Activated naive CD8-positive, alpha-beta T cell treated with anti-CD3 and anti-CD28 coated beads for 36 hours (primary cell): Measurements from ENCODE around the gene TOX2. TPM values are rescaled to one million over a fixed set of nuclear protein-coding genes. Genes with fewer than 3 reads are reported as not detected.

Experiments used
- DNase-seq: peaks from one replicate; pipeline ENCODE4 v3.0.0; 2021
- H3K27ac Mint-ChIP-seq: one replicate; pipeline ENCODE4 v1.8.0; 2022; ENCODE audit warnings: mild to moderate bottlenecking, moderate library complexity, mixed read lengths
- H3K27me3 Mint-ChIP-seq: one replicate; pipeline ENCODE4 v1.8.0; 2022; ENCODE audit warnings: mild to moderate bottlenecking, mixed read lengths
- H3K36me3 Mint-ChIP-seq: one replicate; pipeline ENCODE4 v1.8.0; 2021; ENCODE audit warnings: mild to moderate bottlenecking, mixed read lengths
- H3K4me1 Mint-ChIP-seq: one replicate; pipeline ENCODE4 v1.8.0; 2021; ENCODE audit warnings: mixed read lengths
- H3K4me3 Mint-ChIP-seq: one replicate; pipeline ENCODE4 v1.8.0; 2022; ENCODE audit warnings: mild to moderate bottlenecking, moderate library complexity, mixed read lengths
- H3K9me3 Mint-ChIP-seq: one replicate; pipeline ENCODE4 v1.8.0; 2022; ENCODE audit warnings: mixed read lengths
- total RNA-seq, 2 experiments: library from RNA; stranded (reverse); gene quantifications; one replicate each; pipeline ENCODE4 v1.2.3, GENCODE V29; 2021

TOX2 gene
- total RNA-seq, 2 experiments from 2014 or later, result 0.45 to 0.52 TPM

DNA sequence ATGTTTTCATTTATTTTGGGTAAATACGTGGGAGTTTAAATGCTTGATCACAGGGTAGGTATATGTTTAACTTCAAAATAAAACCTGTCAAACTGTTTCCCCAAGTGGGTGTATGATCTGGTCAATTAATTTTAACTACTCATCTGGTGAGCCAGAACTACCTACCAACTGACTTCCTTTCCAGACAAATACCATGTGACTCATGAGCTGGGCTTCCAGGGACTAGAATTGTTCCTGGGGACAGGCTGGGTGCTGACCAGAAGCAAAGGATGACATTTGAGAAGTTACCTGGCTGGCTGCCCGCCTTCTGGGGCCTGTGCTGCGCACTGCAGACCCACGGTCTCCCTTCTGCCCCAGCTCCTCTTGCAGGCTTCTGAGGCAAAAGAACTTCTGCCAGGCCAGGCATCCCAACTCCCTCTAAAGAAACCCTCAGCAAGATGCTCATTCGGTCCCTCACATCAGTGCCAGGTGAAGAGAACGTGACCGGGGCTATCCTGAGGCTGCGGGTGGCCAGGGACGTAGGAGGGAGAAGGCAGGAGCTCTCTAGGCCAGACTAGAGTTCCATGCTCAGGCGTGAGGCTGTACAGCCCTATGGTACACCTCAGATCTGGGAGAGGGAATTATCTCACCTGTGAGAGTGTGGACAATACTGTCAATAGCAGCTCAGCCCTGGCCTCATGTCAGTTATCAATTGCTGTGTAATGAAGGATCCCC lies 168.7 kb downstream of the TOX2 start:
- H3K4me1 Mint-ChIP-seq, result peaks cover 7% of the 10 kb centered on the region
- H3K9me3 Mint-ChIP-seq, result no peaks in the 10 kb centered on the region
- H3K27me3 Mint-ChIP-seq, result no peaks in the 10 kb centered on the region
- H3K36me3 Mint-ChIP-seq, result no peaks in the 10 kb centered on the region
- DNase-seq, result no peak
- H3K27ac Mint-ChIP-seq, result no peak overlapping the region
- no peak overlapping the region for H3K4me3 Mint-ChIP-seq

- Mint-ChIP-seq H3K4me1 (peaks cover 7% of the 10 kb centered on the region), H3K4me3 (no peak overlapping the region), H3K27ac (no peak overlapping the region), H3K27me3 (no peaks in the 10 kb centered on the region), H3K9me3 (no peaks in the 10 kb centered on the region), H3K36me3 (no peaks in the 10 kb centered on the region)
- DNase-seq, result no peak
Observed at GRCh38 chr20:44084439-44084838, 169.8 kb downstream of the TOX2 start.

- no peak overlapping the region for H3K4me3 Mint-ChIP-seq
- H3K9me3 Mint-ChIP-seq, result no peaks in the 10 kb centered on the region
- H3K27ac Mint-ChIP-seq, result no peak overlapping the region
- peaks cover 7% of the 10 kb centered on the region for H3K4me1 Mint-ChIP-seq
- no peaks in the 10 kb centered on the region for H3K36me3 Mint-ChIP-seq
- DNase-seq, result no peak
- H3K27me3 Mint-ChIP-seq, result no peaks in the 10 kb centered on the region
Observed at GRCh38 chr20:44084891-44085290, 170.2 kb downstream of the TOX2 start.

DNA sequence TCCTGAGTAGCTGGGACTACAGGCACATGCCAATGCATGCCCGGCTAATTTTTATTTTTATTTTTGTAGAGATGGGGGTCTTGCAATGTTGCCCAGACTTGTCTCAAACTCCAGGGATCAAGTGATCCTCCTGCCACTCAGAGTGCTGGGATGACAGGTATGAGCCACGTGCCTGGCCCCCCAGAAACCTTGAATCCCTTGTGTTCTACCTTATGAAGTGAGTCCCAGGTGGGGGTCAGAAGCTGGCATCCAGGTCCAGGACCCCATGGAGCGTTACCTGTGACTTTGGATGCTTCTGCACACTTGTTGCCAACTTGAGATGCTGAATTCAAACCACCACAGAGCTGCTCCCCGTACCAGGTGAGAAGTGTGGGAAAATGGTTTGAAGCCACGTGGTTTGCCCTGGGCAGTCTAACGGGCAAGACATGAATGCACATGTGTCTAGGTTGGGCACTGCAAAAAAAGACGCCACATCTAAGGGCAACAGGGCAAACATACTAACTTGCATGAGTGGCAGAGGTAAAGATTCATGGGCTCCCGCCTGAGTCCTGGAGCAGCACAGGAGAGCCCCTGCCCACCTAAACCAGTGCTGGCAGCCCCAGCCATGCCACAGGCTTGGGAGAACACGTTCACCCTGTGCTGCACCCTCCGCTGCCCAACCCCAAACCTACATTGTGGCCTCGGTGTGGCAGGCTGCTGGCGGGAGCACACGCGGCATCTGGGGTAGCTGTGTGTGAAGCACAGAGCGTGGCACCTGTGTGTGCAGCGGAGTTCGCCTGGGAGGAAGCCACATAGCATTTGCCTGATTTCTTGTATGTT lies 171.2 kb downstream of the TOX2 start:
- no peaks in the 10 kb centered on the region for H3K9me3 Mint-ChIP-seq
- H3K4me1 Mint-ChIP-seq, result peaks cover 2% of the 10 kb centered on the region
- no peak overlapping the region for H3K4me3 Mint-ChIP-seq

GRCh38 chr20:44087051-44087856 lies 172.6 kb downstream of the TOX2 start:
- Mint-ChIP-seq H3K9me3 (no peaks in the 10 kb centered on the region), H3K27me3 (no peaks in the 10 kb centered on the region), H3K4me1 (no peaks in the 10 kb centered on the region), H3K4me3 (no peak overlapping the region), H3K36me3 (no peaks in the 10 kb centered on the region), H3K27ac (no peak overlapping the region)
- no peak for DNase-seq

More for the DNA sequence above, 171.2 kb downstream of the TOX2 start:
- DNase-seq, result no peak
- H3K27ac Mint-ChIP-seq, result no peak overlapping the region
- no peaks in the 10 kb centered on the region for H3K27me3 Mint-ChIP-seq
- no peaks in the 10 kb centered on the region for H3K36me3 Mint-ChIP-seq

DNA sequence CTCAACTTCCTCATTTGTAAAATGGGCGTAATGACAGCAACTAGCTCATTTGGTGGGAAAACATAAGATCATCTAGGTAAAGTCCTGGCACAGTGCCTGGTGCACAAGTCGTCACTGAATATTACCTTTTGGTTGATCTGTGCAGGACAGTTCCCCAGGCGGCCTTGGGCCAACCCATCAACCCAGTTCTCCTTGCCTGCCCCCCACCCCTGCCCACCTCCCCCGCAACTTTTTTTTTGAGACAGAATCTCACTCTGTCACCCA lies 173.1 kb downstream of the TOX2 start:
- Mint-ChIP-seq H3K4me3 (no peak overlapping the region), H3K27me3 (peaks cover 2% of the 10 kb centered on the region), H3K36me3 (no peaks in the 10 kb centered on the region), H3K9me3 (no peaks in the 10 kb centered on the region), H3K4me1 (peaks cover under 1% of the 10 kb centered on the region), H3K27ac (no peak overlapping the region)
- DNase-seq, result no peak

DNA sequence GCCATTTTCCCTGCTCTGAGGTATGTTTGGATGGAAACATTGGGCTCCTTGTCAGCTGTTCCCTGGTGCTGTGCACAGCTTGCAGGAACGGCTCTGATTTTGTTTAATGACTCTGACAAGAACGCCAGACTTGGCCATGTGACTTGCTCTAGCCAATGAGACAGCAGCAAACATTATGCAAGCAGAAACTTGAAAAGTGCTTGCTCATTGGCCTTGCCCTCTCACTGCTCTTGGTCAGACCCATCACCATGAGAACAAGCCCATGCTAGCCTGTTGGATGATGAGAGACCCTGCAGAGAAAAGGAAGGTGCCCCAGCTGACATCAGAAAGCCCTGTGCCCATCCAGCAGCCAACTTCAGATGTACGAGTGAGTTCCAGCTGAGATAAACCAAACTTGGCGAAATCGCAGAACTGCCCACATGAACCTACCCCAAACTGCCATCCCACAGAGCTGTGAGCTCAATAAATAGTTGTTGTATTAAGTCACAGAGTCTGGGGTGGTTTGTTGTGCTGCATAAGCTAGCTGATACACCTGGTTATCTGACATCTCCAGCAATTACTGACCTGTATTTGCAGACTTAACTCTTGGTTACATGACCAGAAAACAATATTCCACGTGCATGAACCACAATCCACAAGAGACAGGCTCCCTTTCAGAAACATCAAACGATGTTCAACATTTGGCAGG lies 175.5 kb downstream of the TOX2 start:
- Mint-ChIP-seq H3K27me3 (peaks cover 18% of the 10 kb centered on the region), H3K4me3 (no peak overlapping the region), H3K9me3 (no peaks in the 10 kb centered on the region), H3K4me1 (peaks cover 2% of the 10 kb centered on the region), H3K27ac (no peak overlapping the region), H3K36me3 (no peaks in the 10 kb centered on the region)
- DNase-seq, result no peak

DNA sequence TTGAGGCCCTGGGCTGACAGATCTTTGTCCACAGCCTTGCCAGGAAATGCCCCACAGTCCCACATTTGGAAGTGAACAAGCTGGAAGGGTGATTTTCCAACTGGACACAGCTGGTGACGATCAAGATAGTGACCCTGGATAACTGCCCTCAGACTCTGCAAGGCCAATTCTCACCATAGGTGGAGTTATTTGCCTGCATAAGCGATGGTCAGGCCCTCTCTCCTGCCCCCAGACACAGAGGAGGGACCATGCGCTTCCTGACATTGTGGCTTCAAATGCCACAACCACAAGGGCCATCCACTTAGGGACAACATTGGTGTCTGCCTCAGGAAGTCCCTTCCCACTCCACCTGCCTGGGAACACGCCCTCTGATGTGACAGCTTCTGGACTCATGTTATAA lies 176.4 kb downstream of the TOX2 start:
- Mint-ChIP-seq H3K4me1 (peaks cover 2% of the 10 kb centered on the region), H3K9me3 (no peaks in the 10 kb centered on the region), H3K27ac (no peak overlapping the region), H3K27me3 (peaks cover 18% of the 10 kb centered on the region), H3K4me3 (no peak overlapping the region), H3K36me3 (no peaks in the 10 kb centered on the region)
- no peak for DNase-seq

DNA sequence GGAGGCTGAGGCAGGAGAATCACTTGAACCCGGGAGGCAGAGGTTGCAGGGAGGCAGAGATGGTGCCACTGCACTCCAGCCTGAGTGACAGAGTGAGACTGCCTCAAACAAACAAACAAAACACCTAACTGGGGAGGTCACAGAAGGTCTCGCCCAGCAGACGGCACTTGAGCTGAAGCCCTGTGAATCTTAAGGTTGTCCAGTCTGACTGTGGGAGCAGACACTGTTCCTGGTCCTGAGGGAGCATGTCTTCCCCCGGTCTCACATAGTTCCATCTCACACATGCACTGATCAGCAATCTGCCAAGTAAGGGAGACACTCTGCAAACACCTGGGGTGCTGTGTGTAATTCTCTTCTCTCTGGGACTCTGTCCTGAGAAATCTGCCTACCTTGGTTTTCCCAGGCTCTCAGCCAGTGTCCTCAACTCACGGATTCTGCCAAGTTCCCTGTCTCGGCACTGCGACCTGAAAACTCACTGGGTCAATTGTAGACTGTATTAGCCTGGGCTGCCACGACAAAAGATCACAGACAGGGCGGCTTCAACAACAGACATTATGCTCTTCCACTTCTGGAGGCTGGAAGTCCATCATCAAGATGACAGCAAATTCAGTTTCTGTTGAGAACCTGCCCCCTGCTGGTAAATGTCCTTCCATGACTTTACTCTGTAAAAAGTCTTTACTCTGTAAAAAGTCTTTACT lies 178.0 kb downstream of the TOX2 start:
- Mint-ChIP-seq H3K4me3 (no peak overlapping the region), H3K36me3 (no peaks in the 10 kb centered on the region), H3K27me3 (peaks cover 18% of the 10 kb centered on the region), H3K9me3 (no peaks in the 10 kb centered on the region), H3K27ac (no peak overlapping the region), H3K4me1 (peaks cover 2% of the 10 kb centered on the region)
- no peak for DNase-seq

DNA sequence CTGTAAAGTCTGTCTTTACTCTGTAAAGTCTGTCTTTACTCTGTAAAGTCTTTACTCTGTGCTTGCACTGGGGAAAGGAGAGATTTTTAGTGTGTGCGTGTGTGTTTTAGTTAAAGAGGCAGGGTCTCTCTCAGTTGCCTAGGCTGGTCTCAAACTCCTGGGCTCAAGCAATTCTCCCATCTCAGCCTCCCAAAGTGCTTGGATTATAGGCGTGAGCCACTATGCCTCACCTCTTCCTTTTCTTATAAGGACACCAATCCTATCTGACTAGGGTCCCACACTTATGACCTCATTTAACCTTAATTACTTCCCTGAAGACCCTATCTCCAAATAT lies 178.6 kb downstream of the TOX2 start:
- Mint-ChIP-seq H3K27me3 (peaks cover 18% of the 10 kb centered on the region), H3K4me1 (peaks cover 2% of the 10 kb centered on the region), H3K27ac (no peak overlapping the region)

DNA sequence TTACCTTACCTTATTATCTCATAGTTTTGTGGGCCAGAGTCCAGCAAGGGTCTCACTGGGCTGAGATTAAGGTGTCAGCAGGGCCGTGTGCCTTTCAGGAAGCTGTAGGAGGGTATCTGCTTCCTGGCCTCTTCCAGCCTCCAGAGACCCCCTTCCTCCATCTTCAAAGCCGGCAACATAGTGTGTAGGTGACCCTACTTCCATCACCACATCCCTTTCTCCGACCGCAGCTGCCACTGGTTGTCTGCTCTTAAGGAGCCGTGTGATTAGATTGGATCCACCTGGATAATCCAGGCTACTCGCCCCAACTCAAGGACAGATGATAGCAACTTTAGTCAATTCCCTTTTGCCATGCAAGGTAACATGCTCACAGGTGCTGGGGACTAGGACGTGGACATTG lies 181.2 kb downstream of the TOX2 start:
- Mint-ChIP-seq H3K9me3 (peaks cover under 1% of the 10 kb centered on the region), H3K36me3 (no peaks in the 10 kb centered on the region), H3K4me3 (no peak overlapping the region), H3K27ac (no peak overlapping the region), H3K27me3 (peaks cover 24% of the 10 kb centered on the region), H3K4me1 (peaks cover 2% of the 10 kb centered on the region)
- DNase-seq, result no peak

More for the DNA sequence above, 178.6 kb downstream of the TOX2 start:
- H3K4me3 Mint-ChIP-seq, result no peak overlapping the region
- no peak for DNase-seq
- H3K9me3 Mint-ChIP-seq, result no peaks in the 10 kb centered on the region
- no peaks in the 10 kb centered on the region for H3K36me3 Mint-ChIP-seq

DNA sequence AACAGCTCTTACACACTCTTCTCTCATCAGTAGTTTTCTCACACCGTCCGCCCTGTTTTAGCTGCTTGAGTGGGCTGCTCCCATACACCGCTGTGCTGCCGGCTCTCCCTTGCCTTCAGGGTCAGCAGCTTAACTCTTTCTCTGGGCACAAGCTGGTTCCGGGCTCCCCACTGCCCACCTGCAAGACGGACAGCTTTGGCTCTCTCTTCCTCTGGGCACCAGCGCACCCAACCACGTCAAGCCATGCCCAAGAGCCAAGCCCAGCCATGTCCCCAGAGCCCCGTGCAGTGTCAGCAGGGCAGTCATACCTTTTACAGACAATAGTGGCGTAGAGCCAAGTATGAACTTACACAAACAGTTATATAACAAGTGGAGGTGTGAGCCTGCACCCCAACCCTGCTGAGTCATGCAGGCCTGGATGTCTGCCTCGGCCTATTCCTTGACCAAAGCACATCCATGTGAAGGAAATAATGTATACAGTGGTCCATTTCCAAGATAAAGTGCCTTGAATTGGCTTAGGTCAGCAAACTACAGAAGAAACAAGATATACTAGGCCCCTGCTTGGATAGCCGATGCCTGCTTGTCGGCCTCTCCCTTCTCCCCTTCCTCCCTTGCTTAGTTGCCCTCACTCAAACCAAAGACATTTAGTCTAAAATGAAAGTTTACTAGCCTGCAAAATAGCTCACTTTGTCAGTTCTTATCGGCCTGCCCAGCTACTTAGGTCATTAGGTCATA lies 183.0 kb downstream of the TOX2 start:
- Mint-ChIP-seq H3K27ac (no peak overlapping the region), H3K36me3 (no peaks in the 10 kb centered on the region), H3K27me3 (peaks cover 36% of the 10 kb centered on the region)

DNA sequence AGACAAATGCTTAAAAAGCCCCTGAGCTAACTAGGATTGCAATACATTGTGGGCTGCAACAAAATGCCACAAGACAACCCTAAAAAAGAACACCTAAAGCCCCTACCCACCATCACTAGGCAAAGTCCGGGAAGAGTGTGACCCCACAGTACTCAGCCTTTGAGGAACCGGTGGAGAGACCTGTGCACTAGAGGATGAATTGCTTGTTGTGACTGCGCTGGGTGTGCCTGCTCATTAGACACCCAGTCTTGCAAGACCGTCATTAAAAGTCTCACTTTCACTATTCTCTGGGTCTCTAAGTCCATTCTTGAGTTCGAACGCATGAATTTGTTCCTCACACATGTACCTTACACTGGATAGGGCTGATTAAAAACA lies 183.6 kb downstream of the TOX2 start:
- DNase-seq, result no peak
- peaks cover 30% of the 10 kb centered on the region for H3K27me3 Mint-ChIP-seq
- no peaks in the 10 kb centered on the region for H3K4me1 Mint-ChIP-seq
- H3K9me3 Mint-ChIP-seq, result peaks cover 11% of the 10 kb centered on the region
- H3K4me3 Mint-ChIP-seq, result no peak overlapping the region
- H3K36me3 Mint-ChIP-seq, result no peaks in the 10 kb centered on the region
- no peak overlapping the region for H3K27ac Mint-ChIP-seq

More for the DNA sequence above, 183.0 kb downstream of the TOX2 start:
- H3K4me3 Mint-ChIP-seq, result no peak overlapping the region
- H3K4me1 Mint-ChIP-seq, result peaks cover 2% of the 10 kb centered on the region
- no peak for DNase-seq
- peaks cover 9% of the 10 kb centered on the region for H3K9me3 Mint-ChIP-seq

DNA sequence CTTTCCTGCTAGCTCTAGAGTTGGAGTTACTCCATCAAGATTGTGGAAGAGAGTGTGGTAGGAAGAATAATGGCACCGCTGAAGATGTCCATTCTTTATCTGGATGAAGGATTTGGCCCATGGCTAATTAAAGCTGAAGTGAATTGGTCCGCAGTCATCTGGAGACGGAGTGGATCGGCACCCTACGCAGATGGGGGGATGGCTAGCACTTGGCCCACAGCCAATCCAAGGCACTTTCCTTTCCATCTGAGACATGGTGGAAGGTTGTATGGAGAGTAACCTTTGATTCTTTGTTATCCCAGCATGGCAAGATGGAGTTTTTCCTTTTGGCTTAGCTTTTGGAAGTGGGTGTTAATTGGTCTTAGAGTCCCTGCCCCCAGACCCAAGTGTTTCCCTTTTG lies 184.0 kb downstream of the TOX2 start:
- Mint-ChIP-seq H3K4me1 (no peaks in the 10 kb centered on the region), H3K9me3 (peaks cover 11% of the 10 kb centered on the region), H3K27ac (no peak overlapping the region), H3K36me3 (no peaks in the 10 kb centered on the region), H3K4me3 (no peak overlapping the region), H3K27me3 (peaks cover 30% of the 10 kb centered on the region)
- no peak for DNase-seq
